Choroid plexus epithelial cell (primary cell): ENCODE results near the gene TIMM9.

Experiments used
- DNase-seq: peaks from one replicate; pipeline ENCODE4 v3.0.0-alpha.2; 2010; ENCODE audit warnings: low read depth
- H3K4me3 ChIP-seq: 2 replicates; pipeline ENCODE4 v1.5.1; 2011; ENCODE audit warnings: low read depth, mild to moderate bottlenecking, control low read depth, low read length, moderate library complexity
- TF ChIP-seq, protein P1 (sequence below): conservative IDR thresholded peaks from 2 replicates; pipeline ENCODE4 v1.5.1; 2011; ENCODE audit warnings: low read depth, mild to moderate bottlenecking, control low read depth, inconsistent platforms, low read length, moderate library complexity

Gene TIMM9

DNA sequence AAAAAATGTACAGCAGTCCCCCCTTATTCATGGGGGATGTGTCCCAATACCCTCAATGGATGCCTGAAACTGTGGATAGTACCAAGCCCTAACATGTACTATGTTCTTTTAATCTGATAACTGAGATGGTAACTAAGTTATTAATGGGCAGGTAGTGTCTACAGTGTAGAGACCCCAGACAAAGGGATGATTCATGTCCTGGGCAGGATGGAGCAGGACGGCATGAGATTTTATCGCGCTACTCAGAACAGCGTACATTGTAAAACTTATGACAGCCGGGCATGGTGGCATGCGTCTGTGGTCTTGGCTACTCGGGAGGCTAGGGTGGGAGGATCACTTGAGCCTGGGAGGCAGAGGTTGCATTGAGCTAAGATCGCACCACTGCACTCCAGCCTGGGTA is 37.3 kb upstream of the TIMM9 start:
- DNase-seq: no peak
- H3K4me3 ChIP-seq: no peak overlapping the region
- TF ChIP-seq, protein P1, sequence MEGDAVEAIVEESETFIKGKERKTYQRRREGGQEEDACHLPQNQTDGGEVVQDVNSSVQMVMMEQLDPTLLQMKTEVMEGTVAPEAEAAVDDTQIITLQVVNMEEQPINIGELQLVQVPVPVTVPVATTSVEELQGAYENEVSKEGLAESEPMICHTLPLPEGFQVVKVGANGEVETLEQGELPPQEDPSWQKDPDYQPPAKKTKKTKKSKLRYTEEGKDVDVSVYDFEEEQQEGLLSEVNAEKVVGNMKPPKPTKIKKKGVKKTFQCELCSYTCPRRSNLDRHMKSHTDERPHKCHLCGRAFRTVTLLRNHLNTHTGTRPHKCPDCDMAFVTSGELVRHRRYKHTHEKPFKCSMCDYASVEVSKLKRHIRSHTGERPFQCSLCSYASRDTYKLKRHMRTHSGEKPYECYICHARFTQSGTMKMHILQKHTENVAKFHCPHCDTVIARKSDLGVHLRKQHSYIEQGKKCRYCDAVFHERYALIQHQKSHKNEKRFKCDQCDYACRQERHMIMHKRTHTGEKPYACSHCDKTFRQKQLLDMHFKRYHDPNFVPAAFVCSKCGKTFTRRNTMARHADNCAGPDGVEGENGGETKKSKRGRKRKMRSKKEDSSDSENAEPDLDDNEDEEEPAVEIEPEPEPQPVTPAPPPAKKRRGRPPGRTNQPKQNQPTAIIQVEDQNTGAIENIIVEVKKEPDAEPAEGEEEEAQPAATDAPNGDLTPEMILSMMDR: no peak

DNA sequence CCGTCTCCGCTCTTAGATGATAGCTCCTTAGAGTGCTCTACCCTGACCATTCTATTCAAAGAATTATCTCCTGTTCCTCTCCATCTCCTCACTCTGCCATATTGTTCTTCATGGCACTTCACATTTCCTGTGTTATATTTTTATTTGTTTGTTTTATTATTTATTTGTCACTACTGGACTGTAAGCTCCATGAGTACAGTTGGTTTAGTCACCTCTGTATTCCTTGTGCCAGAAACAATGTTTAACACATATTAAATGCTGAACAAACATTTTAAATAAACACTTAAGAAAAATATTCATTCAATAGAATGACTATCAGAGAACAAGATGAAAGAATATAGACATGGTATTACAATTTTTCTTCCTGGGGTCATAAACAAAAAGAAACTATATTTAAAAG is 35.8 kb upstream of the TIMM9 start:
- H3K4me3 ChIP-seq: no peak overlapping the region
- no peak for DNase-seq
- TF ChIP-seq, protein P1: no peak

DNA sequence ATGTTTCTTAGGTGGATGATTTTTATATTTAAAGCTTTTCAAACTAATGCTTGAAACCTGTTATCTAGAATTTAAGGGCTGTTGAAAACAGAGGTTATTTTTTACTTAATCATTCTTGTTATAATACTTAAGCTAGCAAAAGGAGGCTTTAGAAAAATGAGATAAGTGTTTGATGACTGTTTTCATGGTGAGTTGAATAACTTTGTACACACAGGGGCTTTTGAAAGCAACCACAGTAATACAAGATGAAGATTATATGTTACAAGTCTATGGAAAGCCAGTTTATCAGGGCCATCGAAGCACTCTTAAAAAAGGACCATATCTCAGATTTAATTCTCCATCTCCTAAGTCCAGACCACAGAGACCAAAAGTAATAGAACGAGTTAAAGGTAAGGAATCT is 33.4 kb upstream of the TIMM9 start:
- H3K4me3 ChIP-seq: no peak overlapping the region
- DNase-seq: no peak
- TF ChIP-seq, protein P1: no peak

DNA sequence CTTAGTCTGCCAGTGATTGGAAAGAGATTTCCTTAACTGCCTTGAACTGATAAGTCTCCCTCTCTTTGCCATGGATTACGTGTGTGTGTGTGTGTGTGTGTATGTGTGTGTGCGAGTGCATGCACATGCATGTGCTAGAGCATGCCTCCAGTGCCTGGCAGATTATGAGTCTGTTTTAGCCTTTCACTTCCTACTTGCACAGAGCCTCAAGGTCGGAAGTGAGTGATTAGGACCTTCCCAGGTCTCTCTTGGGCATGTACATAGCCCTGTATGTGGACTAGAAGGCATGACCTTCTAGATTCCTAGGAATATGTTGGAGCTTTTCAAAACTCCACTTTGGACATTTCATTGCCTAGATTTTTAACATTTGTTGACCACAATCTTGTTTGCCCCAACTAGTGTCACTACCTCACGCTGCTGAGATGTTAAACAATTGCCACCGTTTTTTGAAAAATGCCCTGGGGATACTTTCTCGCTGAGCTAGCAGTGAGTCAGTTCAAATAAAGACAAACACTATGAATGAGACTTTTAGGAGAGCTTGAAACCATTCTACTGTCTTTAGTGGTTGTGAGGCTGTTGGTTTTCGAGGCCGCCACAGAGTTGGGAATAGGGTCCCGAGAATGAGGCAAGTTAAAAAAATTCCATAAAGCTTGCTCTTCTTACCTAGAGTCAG is 28.4 kb upstream of the TIMM9 start:
- TF ChIP-seq, protein P1: no peak
- H3K4me3 ChIP-seq: no peak overlapping the region
- no peak for DNase-seq

DNA sequence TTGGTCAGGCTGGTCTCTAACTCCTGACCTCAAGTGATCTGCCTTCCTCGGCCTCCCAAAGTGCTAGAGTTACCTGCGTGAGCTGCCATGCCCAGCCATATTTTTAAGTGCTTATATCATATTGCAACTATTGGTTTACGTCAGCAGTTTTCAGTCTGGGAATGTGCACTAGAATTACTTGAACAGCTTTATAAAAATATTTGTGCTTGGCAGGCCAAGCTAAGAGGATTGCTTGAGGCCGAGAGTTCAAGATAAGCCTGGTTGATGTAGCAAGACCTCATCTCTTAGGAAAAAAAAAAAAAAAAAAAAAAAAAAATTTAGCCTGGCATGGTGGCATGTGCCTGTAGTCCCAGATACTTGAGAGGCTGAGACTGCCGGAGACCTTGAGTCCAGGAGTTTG is 17.3 kb upstream of the TIMM9 start:
- TF ChIP-seq, protein P1: no peak
- no peak for DNase-seq
- H3K4me3 ChIP-seq: no peak overlapping the region

DNA sequence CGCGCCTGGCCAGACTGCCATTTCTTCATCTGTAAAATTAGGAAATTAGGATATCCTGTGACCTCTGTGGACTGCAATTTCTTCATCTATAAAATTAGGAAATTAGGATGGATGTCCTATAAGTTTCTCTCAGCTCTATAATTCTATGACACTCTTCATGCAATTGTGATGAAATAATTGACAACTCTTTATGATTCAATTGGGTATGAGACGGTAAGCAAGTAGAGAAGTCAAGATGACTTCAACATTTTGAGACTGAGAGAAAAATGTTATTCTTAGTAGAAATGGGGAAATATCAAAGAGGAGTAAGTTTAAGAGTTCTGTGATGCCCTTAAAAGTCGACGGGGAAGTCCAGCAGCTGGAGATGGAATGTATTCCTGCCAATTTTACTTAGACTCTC is 12.1 kb upstream of the TIMM9 start:
- no peak for DNase-seq
- TF ChIP-seq, protein P1: no peak
- no peak overlapping the region for H3K4me3 ChIP-seq

DNA sequence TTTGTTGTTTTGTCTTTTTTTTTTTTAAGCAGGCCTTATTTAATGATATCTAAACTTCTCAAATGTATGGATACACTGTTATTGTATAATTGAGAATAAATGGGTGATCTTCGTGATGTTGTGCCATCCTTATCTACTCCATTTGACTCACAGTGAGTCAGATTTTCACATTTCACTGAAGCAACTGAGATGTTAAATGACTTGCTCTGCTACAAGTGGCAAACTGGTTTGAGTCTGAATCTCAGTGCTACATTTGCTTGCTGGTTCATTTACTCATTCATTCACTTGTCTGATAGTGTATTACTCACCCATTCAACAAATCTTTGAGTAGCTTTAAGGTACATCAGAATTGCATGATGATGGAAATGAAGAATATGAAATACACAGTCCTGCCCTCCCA is 2.8 kb upstream of the TIMM9 start:
- H3K4me3 ChIP-seq: no peak overlapping the region
- DNase-seq: peak; percentile 54
- TF ChIP-seq, protein P1: no peak
